Measurements from ENCODE around the gene LIMS2. TPM values are rescaled to one million over a fixed set of nuclear protein-coding genes. Genes with fewer than 3 reads are reported as not detected.

LIMS2 gene
- total RNA-seq, 1 experiment from 2014 or later: 8.9 TPM

DNA sequence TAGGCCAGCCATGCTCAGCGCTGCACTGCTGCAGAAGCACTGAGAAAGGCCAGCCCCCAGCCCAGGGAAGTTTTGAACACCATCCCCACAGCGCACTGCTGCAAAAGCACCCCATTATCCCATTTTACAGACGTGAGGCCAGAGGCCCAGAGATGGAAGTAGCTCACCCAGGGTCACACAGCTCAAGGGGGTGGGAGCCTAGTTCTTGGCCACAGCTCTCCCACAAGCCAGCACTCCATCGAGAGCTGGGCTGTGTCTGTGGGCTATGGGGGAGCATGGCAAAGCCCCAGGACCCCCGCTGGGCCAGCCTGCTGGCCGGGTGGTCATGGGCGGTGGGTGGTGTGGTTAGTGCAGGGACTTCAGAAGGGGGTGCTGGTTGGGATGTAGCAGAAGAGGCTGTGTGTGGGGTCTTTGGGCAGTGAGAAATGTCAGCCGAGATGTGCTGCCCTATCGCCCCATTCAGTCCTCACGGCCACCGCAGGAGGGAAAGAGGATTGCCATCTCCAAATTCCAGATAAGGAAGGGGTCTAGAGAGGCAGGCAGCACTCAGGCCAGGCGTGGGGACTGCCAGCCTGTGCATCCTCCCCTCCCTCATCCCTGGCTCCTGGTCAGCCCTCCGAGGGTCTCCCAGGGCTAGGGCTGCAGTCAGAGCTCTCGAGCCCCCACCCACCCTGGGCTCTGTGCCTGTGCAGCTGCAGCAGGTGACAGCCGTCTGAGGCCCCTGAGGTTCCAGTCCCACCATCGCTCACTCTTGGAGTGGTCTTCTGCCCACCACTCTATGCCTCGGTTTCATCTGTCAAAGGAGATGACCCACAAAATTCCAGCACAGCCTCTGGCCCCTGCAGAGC is 46.3 kb downstream of the LIMS2 start:
- no peaks in the 10 kb centered on the region for H3K27me3 ChIP-seq (ENCODE audit: control insufficient read depth, insufficient read depth, low read length)
- no peaks in the 10 kb centered on the region for H3K36me3 ChIP-seq (ENCODE audit: control insufficient read depth, insufficient read depth, low read length)
- BruUV-seq (replicated peaks): no TSS peak
- in situ Hi-C loops (cut with HindIII; ENCODE audit: low pct_unique_long_range_greater_than_20kb, low sequenced_read_pairs) (no loop called here), intact Hi-C loops (cut with micrococcal nuclease; ENCODE audit: unreplicated experiment) (no loop called here)
- H3K4me1 ChIP-seq (ENCODE audit: control insufficient read depth, insufficient read depth, low read length): no peaks in the 10 kb centered on the region; the same call in 1 of the 2 replicates
- no peak for ATAC-seq
- DNase-seq (ENCODE audit: low read depth, low spot score): no peak
- TF ChIP-seq, protein P1, sequence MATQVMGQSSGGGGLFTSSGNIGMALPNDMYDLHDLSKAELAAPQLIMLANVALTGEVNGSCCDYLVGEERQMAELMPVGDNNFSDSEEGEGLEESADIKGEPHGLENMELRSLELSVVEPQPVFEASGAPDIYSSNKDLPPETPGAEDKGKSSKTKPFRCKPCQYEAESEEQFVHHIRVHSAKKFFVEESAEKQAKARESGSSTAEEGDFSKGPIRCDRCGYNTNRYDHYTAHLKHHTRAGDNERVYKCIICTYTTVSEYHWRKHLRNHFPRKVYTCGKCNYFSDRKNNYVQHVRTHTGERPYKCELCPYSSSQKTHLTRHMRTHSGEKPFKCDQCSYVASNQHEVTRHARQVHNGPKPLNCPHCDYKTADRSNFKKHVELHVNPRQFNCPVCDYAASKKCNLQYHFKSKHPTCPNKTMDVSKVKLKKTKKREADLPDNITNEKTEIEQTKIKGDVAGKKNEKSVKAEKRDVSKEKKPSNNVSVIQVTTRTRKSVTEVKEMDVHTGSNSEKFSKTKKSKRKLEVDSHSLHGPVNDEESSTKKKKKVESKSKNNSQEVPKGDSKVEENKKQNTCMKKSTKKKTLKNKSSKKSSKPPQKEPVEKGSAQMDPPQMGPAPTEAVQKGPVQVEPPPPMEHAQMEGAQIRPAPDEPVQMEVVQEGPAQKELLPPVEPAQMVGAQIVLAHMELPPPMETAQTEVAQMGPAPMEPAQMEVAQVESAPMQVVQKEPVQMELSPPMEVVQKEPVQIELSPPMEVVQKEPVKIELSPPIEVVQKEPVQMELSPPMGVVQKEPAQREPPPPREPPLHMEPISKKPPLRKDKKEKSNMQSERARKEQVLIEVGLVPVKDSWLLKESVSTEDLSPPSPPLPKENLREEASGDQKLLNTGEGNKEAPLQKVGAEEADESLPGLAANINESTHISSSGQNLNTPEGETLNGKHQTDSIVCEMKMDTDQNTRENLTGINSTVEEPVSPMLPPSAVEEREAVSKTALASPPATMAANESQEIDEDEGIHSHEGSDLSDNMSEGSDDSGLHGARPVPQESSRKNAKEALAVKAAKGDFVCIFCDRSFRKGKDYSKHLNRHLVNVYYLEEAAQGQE (IDR thresholded peaks at IDR 0.05; ENCODE audit: insufficient read depth in 1 of 2, low read depth in 2 of 2, low read length in 1 of 2): no peak
- no peak for TF ChIP-seq POLR2AphosphoS5 (IDR thresholded peaks at IDR 0.05; ENCODE audit: low read depth, low read length)
- TF ChIP-seq SIN3A (IDR thresholded peaks at IDR 0.05; ENCODE audit: borderline replicate concordance, insufficient read depth, low read depth, low read length): no peak
- TF ChIP-seq, protein P2, sequence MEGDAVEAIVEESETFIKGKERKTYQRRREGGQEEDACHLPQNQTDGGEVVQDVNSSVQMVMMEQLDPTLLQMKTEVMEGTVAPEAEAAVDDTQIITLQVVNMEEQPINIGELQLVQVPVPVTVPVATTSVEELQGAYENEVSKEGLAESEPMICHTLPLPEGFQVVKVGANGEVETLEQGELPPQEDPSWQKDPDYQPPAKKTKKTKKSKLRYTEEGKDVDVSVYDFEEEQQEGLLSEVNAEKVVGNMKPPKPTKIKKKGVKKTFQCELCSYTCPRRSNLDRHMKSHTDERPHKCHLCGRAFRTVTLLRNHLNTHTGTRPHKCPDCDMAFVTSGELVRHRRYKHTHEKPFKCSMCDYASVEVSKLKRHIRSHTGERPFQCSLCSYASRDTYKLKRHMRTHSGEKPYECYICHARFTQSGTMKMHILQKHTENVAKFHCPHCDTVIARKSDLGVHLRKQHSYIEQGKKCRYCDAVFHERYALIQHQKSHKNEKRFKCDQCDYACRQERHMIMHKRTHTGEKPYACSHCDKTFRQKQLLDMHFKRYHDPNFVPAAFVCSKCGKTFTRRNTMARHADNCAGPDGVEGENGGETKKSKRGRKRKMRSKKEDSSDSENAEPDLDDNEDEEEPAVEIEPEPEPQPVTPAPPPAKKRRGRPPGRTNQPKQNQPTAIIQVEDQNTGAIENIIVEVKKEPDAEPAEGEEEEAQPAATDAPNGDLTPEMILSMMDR (IDR thresholded peaks at IDR 0.05): no peak
- TF ChIP-seq TCF7L2 (IDR thresholded peaks at IDR 0.05; ENCODE audit: low read depth, low read length): no peak
- H3K9me3 ChIP-seq (ENCODE audit: control insufficient read depth, insufficient read depth, low read depth, low read length): no peaks in the 10 kb centered on the region
- CTCF ChIA-PET: no interaction called here
- H3K4me3 ChIP-seq (ENCODE audit: low read depth in 2 of 2, low read length in 2 of 2): no peak overlapping the region
- POLR2A ChIA-PET: no interaction called here
- H3K27ac ChIP-seq (ENCODE audit: low read length): no peak overlapping the region

DNA sequence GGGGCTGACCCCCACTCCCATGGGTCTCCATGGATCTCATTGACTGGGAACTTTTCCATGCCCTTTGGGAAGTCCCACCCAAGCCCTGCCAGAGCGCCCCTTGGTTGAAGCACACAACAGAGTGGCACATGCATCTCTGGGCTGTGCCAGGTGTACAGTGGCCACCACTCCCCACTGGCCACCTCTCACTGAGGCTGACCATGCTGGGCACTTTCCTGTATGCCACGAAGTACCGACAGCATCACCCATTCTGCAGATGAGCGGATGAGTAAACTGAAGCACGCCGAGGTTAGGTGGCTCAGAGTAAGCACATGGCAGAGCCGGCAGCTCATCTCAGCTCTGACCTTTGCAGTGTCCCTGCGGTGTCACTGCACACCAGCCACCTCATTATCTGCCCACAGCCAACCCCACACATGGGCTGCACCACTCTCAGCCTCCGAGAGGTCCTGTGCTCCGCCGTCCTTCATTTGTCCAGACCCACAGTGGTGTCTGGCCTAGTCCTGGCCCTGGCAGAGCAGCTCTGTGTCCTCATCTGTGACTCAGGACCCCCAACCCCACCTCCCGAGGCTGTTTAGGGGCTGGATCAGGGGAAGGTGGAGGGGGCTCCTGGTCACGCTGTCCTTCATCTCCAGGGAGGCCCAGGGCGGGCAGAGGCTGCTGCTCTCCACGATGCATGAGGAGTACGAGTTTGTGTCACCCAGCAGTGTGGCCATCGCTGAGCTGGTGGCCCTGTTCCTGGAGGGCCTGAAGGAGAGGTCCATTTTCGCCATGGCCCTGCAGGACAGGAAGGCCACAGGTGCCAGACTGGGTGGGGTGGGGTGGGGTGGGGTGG is 47.4 kb downstream of the LIMS2 start:
- POLR2A ChIA-PET: no interaction called here
- ATAC-seq: no peak

More for the DNA sequence above, 47.4 kb downstream of the LIMS2 start:
- TF ChIP-seq, protein P1 (IDR thresholded peaks at IDR 0.05; ENCODE audit: insufficient read depth in 1 of 2, low read depth in 2 of 2, low read length in 1 of 2): no peak
- no peak for TF ChIP-seq TCF7L2 (IDR thresholded peaks at IDR 0.05; ENCODE audit: low read depth, low read length)
- TF ChIP-seq POLR2AphosphoS5 (IDR thresholded peaks at IDR 0.05; ENCODE audit: low read depth, low read length): no peak
- TF ChIP-seq, protein P2 (IDR thresholded peaks at IDR 0.05): no peak
- no peak for TF ChIP-seq SIN3A (IDR thresholded peaks at IDR 0.05; ENCODE audit: borderline replicate concordance, insufficient read depth, low read depth, low read length)
- DNase-seq (ENCODE audit: low read depth, low spot score): no peak
- no peaks in the 10 kb centered on the region for H3K36me3 ChIP-seq (ENCODE audit: control insufficient read depth, insufficient read depth, low read length)
- intact Hi-C loops (cut with micrococcal nuclease; ENCODE audit: unreplicated experiment): no loop called here
- H3K27me3 ChIP-seq (ENCODE audit: control insufficient read depth, insufficient read depth, low read length): no peaks in the 10 kb centered on the region
- no peak overlapping the region for H3K27ac ChIP-seq (ENCODE audit: low read length)
- no peak overlapping the region for H3K4me3 ChIP-seq (ENCODE audit: low read depth in 2 of 2, low read length in 2 of 2)
- no TSS peak for BruUV-seq (replicated peaks)
- no peaks in the 10 kb centered on the region for H3K9me3 ChIP-seq (ENCODE audit: control insufficient read depth, insufficient read depth, low read depth, low read length)
- no peaks in the 10 kb centered on the region; the same call in 1 of the 2 replicates for H3K4me1 ChIP-seq (ENCODE audit: control insufficient read depth, insufficient read depth, low read length)
- in situ Hi-C loops (cut with HindIII; ENCODE audit: low pct_unique_long_range_greater_than_20kb, low sequenced_read_pairs): no loop called here
- CTCF ChIA-PET: no interaction called here

Measured in Panc1 (cell line).